Fibroblast of villous mesenchyme (primary cell): ENCODE results near the gene PSAPL1. TPM values are rescaled to one million over a fixed set of nuclear protein-coding genes. Genes with fewer than 3 reads are reported as not detected.

Experiments
- DNase-seq: peaks from one replicate; pipeline ENCODE4 v3.0.0-alpha.2; 2010; ENCODE audit warnings: low read depth
- H3K4me3 ChIP-seq: 2 replicates; pipeline ENCODE4 v1.5.1; 2011; ENCODE audit warnings: low read depth, mild to moderate bottlenecking, low read length
- CTCF ChIP-seq: IDR thresholded peaks from 2 replicates; pipeline ENCODE4 v1.5.1; 2012; ENCODE audit warnings: low read depth, mild to moderate bottlenecking, low read length; ENCODE audit not compliant: insufficient read depth
- total RNA-seq: library from RNA; depleted of rRNA; stranded (reverse); fragments of >200 nt; gene quantifications from 2 replicates; pipeline ENCODE4 v1.2.3, GENCODE V29; 2012

Gene PSAPL1
- not detected in 2 replicates for total RNA-seq

DNA sequence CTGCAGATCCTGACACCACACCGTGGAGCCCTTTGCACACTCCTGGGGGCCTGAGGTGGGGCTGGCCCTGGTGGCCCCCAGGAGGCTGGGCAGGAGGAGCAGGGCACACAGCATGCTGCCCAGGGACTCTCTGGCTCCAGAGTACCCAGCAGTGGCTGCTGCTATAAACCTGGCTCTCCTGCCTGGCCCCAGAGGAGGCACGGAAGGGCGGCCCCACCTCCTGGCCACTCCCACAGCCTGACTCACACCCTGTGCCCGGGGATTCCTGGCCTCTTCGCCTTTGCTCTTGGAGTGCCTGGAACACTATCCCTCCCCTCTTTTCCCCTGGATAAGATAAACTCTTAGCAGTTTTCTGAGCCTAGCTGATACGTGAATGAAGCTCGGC lies at the start of gene PSAPL1:
PSAPL1 (minus strand) TSS at position 165 of the 385 bp plus-strand sequence; CDS start at position 114, 51 bp downstream.
- no peak within 1 kb of the TSS for H3K4me3 ChIP-seq
- DNase-seq = peak; percentile 7
- TF ChIP-seq CTCF = no peak

GRCh38 chr4:7481227-7481626 lies 46.5 kb upstream of the PSAPL1 start:
- no peak for TF ChIP-seq CTCF
- no peak overlapping the region for H3K4me3 ChIP-seq
- no peak for DNase-seq

DNA sequence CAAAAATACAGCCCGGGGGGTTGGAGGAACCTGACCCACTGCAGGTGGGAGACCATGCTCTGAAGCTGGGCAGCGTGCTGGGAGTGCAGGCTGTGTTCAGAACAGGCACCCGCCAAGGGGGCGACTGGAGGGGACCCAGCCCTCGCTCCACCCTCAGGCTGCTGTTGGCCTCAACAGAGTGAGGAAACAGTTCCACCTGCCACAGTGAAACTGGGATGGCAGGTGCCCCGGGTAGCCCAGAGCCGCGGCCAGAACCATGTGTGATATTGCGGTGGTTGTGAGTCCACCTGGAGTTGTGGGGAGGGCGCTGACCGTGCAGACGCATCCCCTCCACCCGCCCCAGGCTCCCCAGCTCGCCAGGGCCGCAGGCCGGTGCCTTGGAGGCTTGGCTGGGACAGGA lies 45.7 kb upstream of the PSAPL1 start:
- no peak for TF ChIP-seq CTCF
- H3K4me3 ChIP-seq = no peak overlapping the region
- DNase-seq = no peak

DNA sequence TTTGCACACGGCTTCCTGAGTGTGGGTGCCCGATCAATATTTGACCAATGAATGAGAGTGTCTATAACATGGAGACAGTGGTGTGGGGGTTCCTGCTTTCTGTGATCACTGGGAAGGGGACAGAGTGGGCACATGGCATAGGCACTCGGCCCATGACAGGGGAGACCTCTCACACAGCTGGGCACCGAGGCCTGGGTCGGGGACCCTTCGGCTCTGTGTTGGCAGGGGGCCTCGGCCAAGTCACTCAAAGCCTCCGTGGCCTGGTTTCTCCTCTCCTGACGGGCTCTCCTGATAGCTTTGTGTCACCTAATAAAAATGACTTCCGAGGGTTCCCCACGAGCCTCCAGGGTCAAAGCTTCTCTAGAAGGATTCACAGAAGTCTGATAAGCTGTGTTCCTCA lies 43.9 kb upstream of the PSAPL1 start:
- DNase-seq = no peak
- no peak overlapping the region for H3K4me3 ChIP-seq
- TF ChIP-seq CTCF = no peak

DNA sequence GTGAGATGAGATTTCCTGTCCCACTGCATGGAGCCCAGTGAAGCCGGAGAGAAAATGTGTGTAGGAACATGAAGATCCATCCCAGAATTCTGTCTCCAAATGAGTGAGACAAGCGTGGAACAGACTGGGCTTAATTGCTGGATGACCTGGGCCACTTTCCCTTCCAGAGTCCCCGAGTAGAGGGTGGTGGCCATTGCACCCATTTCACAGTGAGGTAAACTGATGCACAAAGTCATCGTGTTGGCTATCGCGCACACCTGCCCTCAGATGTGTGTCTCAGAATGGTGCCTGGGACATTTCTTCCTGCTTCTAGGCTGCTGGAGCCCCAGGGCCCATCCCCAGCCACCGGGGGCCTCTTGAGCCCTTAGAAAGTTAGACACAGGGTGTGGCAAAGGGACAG lies 43.0 kb upstream of the PSAPL1 start:
- TF ChIP-seq CTCF = no peak
- no peak for DNase-seq

DNA sequence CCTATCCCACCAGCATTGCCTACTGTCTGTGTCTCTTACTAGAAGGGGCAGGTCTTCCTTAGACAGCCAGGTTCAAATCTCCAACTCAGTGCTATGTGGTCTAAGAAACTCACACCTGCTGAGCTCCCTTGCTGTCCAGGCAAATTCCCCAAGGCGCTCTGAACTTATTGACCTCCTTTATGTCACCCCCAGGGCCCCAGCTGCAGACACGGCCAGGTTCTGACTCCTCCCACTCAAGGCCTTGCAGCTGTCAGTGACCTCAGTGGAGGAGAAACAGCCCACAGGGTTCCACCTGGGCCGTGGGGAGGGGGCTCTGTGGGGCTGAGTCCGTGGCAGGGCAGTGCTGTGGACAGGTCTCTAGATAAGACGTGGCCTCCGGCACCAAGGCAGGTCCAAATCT lies 42.1 kb upstream of the PSAPL1 start:
- H3K4me3 ChIP-seq = no peak overlapping the region
- no peak for TF ChIP-seq CTCF
- no peak for DNase-seq

More for the DNA sequence above, 43.0 kb upstream of the PSAPL1 start:
- no peak overlapping the region for H3K4me3 ChIP-seq

- DNase-seq = no peak
- H3K4me3 ChIP-seq = no peak overlapping the region
- TF ChIP-seq CTCF = no peak
These were observed 40.5 kb upstream of the PSAPL1 start for GRCh38 chr4:7475207-7475606.
